ENCODE data around the gene PTPRC. TPM values are rescaled to one million over a fixed set of nuclear protein-coding genes. Genes with fewer than 3 reads are reported as not detected.

Gene PTPRC
- total RNA-seq, 1 donor from 2014 or later = 0.29 TPM

GRCh38 chr1:198671136-198671535 lies 32.3 kb downstream of the PTPRC start:
- H3K27me3 ChIP-seq (ENCODE audit: control insufficient read depth, insufficient read depth, low read length) = no peaks in the 10 kb centered on the region
- H3K36me3 ChIP-seq (ENCODE audit: control insufficient read depth, insufficient read depth, low read length) = no peaks in the 10 kb centered on the region
- no peak for DNase-seq (ENCODE audit: low read depth)
- TF ChIP-seq CTCF (IDR thresholded peaks at IDR 0.05; ENCODE audit: insufficient read depth, low read length, poor library complexity, severe bottlenecking) = no peak
- no peak overlapping the region for H3K4me3 ChIP-seq (ENCODE audit: low read depth, low read length)

GRCh38 chr1:198672124-198672523 lies 33.3 kb downstream of the PTPRC start:
- H3K27me3 ChIP-seq (ENCODE audit: control insufficient read depth, insufficient read depth, low read length) = no peaks in the 10 kb centered on the region
- no peak for TF ChIP-seq CTCF (IDR thresholded peaks at IDR 0.05; ENCODE audit: insufficient read depth, low read length, poor library complexity, severe bottlenecking)
- DNase-seq (ENCODE audit: low read depth) = no peak
- H3K4me3 ChIP-seq (ENCODE audit: low read depth, low read length) = no peak overlapping the region
- H3K36me3 ChIP-seq (ENCODE audit: control insufficient read depth, insufficient read depth, low read length) = no peaks in the 10 kb centered on the region

- H3K36me3 ChIP-seq (ENCODE audit: control insufficient read depth, insufficient read depth, low read length) = no peaks in the 10 kb centered on the region
- DNase-seq (ENCODE audit: low read depth) = no peak
- no peak for TF ChIP-seq CTCF (IDR thresholded peaks at IDR 0.05; ENCODE audit: insufficient read depth, low read length, poor library complexity, severe bottlenecking)
- H3K4me3 ChIP-seq (ENCODE audit: low read depth, low read length) = no peak overlapping the region
- H3K27me3 ChIP-seq (ENCODE audit: control insufficient read depth, insufficient read depth, low read length) = no peaks in the 10 kb centered on the region
These were observed 35.2 kb downstream of the PTPRC start for GRCh38 chr1:198674009-198674408.

- TF ChIP-seq CTCF (IDR thresholded peaks at IDR 0.05; ENCODE audit: insufficient read depth, low read length, poor library complexity, severe bottlenecking) = no peak
- H3K36me3 ChIP-seq (ENCODE audit: control insufficient read depth, insufficient read depth, low read length) = no peaks in the 10 kb centered on the region
- no peaks in the 10 kb centered on the region for H3K27me3 ChIP-seq (ENCODE audit: control insufficient read depth, insufficient read depth, low read length)
- DNase-seq (ENCODE audit: low read depth) = no peak
- no peak overlapping the region for H3K4me3 ChIP-seq (ENCODE audit: low read depth, low read length)
These were observed 37.4 kb downstream of the PTPRC start for GRCh38 chr1:198676253-198676652.

GRCh38 chr1:198677027-198677426 lies 38.2 kb downstream of the PTPRC start:
- H3K27me3 ChIP-seq (ENCODE audit: control insufficient read depth, insufficient read depth, low read length) = no peaks in the 10 kb centered on the region
- no peaks in the 10 kb centered on the region for H3K36me3 ChIP-seq (ENCODE audit: control insufficient read depth, insufficient read depth, low read length)
- H3K4me3 ChIP-seq (ENCODE audit: low read depth, low read length) = no peak overlapping the region
- no peak for TF ChIP-seq CTCF (IDR thresholded peaks at IDR 0.05; ENCODE audit: insufficient read depth, low read length, poor library complexity, severe bottlenecking)
- DNase-seq (ENCODE audit: low read depth) = no peak

- no peak for TF ChIP-seq CTCF (IDR thresholded peaks at IDR 0.05; ENCODE audit: insufficient read depth, low read length, poor library complexity, severe bottlenecking)
- H3K36me3 ChIP-seq (ENCODE audit: control insufficient read depth, insufficient read depth, low read length) = no peaks in the 10 kb centered on the region
- no peaks in the 10 kb centered on the region for H3K27me3 ChIP-seq (ENCODE audit: control insufficient read depth, insufficient read depth, low read length)
- no peak overlapping the region for H3K4me3 ChIP-seq (ENCODE audit: low read depth, low read length)
- DNase-seq (ENCODE audit: low read depth) = no peak
These were observed 39.0 kb downstream of the PTPRC start for GRCh38 chr1:198677871-198678270.
